ENCODE measurements around the gene HACE1. TPM values are rescaled to one million over a fixed set of nuclear protein-coding genes. Genes with fewer than 3 reads are reported as not detected.
"Not testable (repeated sequence)": the region's sequence is repeated elsewhere in the genome, so short reads cannot be mapped to it uniquely, and the experiment has no call there.

Gene HACE1
- total RNA-seq, 1 experiment from 2014 or later = 6.7 TPM

DNA sequence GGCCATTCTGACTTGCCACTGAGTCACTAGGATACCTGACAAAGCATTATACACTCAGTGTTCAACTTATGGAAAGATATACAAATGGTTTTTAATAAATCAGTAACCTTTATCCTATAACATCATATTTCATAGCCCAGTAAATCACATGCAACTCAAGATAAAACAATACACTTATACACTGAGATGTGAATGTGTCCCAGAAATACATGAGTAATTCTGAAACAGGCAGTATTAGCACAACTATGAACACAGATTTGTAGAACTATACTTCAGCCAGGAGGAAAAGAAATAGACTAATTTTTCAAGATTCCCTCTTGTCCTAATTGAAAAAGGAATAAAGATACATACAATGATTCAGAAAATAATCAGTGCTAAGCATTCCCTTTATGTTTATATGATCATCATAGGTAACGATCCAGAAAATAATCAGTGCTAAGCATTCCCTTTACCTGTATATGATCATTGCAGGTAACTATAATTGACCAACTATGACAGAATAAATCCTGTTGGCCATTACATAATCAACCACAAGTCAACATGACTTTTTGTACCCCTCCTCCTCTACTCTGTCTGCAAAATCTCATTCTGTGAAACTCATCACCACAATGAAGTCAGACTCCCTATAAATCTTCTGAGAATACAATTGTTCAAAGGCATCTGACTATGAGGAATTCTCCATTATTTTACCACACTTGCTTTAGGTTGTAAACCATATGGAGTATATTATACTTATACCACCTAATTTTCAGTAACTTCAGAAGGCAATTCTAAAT, 30.3 kb downstream of the HACE1 start:
- no peak for DNase-seq (ENCODE audit: low spot score)

DNA sequence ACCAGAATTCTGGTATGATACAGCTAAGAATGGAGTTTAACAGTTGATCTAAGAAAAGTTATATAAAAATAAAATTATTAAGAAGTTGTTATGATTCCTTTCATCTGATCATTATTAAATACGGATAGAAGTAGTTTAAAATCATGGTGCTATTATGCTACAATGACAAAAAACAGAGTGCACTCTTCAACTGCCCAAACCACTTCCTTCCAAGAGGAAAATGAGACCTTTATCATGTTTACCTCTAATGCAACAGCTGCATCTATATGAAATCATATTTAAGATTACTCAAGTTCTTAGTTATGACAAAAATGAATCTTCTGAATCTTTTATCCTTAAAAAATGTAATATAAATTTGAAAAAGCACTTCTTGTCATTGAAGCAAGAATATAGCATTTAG, 31.2 kb downstream of the HACE1 start:
- no peak for DNase-seq (ENCODE audit: low spot score)

DNA sequence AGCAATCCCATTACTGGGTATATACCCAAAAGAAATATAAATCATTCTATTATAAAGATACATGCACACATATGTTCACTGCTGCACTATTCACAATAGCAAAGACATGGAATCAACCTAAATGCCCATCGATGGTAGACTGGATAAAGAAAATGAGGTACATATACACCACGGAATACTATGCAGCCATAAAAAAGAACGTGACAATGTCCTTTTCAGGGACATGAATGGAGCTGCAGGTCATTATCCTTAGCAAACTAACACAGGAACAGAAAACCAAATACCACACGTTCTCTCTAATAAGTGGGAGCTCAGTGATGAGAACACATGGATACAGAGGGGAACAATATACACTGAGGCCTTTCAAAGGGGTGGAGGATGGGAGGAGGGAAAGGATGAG, 38.9 kb downstream of the HACE1 start:
- DNase-seq (ENCODE audit: low spot score) = not testable (repeated sequence)

DNA sequence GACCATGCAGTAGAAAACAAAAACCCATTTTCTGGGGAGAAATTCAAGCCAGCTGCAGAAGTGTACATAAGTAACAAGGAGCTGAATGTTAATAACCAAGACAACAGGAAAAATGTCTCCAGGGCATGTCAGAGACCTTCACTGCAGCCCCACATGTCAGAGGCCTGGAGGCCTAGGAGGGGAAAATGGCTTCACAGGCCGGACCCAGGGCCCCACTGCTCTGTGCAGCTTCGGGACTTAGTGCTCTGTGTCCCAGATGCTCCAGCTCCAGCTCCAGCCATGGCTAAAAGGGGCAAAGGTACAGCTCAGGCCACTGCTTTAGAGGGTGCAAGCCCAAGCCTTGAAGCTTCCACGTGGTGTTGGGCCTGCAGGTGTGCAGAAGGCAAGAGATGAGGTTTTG, 43.6 kb downstream of the HACE1 start:
- DNase-seq (ENCODE audit: low spot score) = no peak

DNA sequence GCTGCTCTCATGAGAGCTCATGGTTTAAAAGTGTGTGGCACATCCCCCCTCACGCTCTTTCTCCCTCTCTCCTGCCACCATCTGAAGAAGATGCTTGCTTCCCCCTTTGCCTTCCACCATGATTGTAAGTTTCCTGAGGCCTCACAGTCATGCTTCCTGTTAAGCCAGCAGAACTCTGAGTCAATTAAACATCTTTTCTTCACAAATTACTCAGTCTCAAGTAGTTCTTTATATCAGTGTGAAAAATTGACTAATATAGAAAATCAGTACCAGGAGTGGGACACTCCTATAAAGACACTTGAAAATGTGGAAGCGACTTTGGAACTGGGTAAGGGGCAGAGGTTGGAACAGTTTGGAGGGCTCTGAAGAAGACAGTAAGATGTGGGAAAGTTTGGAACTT, 45.0 kb downstream of the HACE1 start:
- DNase-seq (ENCODE audit: low spot score) = no peak

DNA sequence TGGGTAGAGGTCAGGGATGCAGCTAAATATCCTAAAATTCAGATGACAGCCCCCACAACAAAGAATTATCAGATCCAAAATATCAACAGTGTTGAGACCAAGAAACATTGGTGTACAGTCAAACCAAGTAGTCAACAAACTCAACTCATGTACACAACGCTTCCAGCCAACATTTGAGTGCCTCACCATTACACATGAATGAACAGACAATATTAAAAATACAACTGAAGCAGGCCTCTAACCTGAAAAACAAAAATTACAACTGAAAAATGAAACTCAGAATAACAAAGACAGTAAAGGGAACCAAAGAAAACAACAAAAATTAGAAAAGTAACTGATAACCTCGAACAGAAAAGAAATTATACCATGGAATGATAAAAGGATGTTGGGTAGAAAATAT, 46.2 kb downstream of the HACE1 start:
- DNase-seq (ENCODE audit: low spot score) = no peak

DNA sequence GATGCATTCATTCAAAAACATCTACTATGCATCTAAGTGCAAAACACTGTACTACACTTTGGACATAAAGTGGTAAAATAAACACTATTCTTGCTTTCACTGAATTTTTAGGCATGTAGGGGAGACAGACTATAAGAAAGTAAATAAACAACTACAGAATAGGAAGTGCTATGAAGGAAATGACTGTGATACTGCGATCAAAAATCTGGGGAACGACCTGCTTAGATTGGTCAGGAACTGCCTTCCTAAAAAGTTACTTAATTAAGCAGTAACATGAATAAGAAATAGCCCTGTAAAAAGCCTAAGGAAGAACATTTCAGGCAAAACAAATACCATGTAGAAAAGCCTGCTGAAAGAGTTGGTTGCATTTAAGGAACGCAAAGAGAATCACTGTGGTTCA, 50.6 kb downstream of the HACE1 start:
- DNase-seq (ENCODE audit: low spot score) = no peak

DNA sequence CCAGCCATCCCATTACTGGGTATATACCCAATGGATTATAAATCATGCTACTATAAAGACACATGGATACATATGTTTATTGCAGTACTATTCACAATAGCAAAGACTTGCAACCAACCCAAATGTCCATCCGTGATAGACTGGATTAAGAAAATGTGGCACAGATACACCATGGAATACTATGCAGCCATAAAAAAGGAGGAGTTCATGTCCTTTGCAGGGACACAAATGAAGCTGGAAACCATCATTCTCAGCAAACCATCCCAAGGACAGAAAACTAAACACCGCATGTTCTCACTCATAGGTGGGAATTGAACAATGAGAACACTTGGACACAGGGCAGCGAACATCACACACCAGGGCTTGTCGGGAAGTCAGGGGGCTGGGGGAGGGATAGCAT, 54.4 kb downstream of the HACE1 start:
- DNase-seq (ENCODE audit: low spot score) = not testable (repeated sequence)

DNA sequence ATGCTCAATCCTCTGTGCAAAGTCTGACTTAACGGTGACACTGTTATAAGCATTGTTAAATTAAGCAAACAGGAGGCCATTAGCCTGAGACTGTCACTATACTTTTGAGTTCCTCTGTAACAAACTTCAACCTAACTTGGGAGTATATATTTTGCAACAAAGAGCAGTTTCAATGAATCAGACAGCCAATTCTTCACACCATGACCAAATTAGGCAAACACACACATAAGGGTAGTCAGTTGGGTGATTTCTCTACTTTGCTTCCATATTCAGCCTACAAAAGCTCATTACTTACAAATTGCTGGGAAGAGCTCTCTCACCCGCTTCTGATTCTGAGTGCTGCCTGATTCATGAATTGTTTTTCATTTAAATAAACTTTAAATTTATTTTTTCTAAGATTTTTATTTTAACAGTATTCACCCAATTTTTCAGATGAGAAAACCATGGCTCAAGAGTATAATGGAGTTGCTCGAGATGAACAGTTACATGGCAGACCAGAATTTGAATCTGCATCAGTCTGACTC, 60.5 kb downstream of the HACE1 start:
- no peak for DNase-seq (ENCODE audit: low spot score)

DNA sequence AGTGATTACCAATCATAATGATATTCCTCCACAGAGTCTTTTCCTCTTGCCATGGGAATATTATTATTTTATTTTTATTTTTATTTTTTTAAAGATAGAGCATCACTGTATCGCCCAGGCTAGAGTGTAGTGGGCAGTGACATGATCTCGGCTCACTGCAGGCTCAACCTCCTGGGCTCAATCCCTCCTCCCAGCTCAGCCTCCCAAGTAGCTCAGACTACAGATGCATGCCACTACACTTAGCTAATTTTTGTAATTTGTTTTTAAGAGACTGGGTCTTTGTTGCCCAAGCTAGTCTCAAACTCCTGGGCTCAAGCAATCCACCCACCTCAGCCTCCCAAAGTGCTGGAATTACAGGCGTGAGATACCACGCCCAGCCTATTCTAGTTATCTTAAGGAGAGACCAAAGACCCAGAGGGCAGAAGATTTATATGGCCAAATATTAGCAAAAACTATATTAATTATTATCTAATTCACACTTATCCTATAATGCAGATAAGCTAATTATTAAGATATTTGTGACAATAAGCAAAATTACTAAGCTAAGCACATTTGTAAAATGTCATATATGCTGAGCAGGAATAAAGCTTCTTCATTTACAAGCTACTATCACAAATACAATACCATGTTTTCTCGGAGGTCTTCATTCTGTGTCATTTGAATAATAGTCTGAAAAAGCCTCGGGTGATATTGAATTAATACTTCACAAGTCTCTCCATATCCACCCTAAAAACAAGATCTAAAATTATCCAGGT, 63.5 kb downstream of the HACE1 start:
- no peak for DNase-seq (ENCODE audit: low spot score)

DNA sequence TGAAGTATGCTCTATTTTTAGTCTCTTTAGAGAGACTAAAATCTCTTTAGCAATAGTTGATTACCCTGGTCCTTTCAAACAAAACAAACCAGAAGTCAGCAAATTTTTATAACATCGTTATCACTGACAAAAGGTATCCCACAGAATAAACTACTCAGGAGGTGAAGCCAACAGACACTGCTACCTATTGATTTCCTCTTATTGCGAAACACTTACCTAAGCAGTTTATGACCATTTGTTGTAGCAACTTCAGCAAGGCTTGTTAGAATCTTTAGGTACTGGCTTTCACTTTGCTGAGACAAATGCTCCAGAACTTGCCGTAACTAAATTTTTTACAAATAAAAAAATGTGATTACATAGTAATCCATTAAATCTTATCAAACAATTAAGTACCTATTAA, 64.4 kb downstream of the HACE1 start:
- DNase-seq (ENCODE audit: low spot score) = no peak

DNA sequence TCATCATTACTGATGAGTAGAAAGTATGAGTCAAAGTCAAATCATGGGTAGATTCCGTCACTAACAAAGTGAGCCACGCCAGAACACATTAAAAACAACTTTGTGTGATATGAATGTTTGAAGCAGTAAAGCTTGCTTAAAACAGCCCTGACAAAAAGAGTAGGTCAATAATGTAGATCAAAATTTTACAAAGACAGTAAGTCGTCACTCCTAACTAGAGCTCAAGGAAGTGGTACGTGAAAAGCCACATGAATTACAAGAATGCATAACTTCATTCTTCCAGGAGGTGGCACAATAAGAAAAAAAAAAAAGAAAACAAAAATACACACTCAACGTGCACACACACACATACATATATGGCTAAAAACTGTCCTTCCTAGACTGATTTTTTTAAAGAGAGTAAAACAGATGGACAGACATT, 69.9 kb downstream of the HACE1 start:
- peak; percentile 62 for DNase-seq (ENCODE audit: low spot score)

DNA sequence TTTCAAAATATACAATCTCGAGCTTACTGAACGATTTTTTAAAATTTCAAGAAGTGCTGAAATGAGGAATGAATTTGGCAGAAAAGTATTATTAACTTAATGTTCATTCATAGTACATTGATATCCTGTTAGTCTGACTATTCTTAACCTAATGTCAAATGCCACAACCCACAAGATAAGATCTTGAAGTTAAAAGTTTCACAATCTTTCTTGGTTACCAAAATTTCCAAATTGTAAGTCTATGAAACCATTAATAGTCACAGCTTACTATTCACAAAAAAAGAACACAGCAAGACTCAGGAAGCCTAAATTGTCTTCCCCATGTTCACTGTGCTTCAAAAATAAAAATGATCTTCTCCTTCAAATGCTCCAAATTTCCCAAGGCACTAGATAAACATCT, 71.3 kb downstream of the HACE1 start:
- no peak for DNase-seq (ENCODE audit: low spot score)

DNA sequence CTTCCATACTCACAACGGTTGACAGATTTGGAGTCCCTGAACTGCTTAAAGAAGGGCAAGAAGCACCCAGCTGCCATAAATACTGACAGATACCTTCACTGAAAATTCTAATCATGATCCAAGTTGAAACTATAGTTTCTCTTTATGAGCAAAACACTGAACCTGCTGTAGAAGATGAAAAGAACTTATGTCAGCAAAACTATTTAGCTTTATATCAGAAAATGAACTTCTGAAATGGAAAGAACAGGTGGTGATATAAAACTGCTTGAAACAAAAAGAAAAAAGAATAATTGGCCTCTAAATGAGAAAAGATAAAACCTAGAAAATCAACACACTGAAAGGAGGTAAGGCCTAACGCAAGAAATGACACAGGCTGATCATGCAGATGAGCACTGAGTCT, 72.4 kb downstream of the HACE1 start:
- no peak for DNase-seq (ENCODE audit: low spot score)

DNA sequence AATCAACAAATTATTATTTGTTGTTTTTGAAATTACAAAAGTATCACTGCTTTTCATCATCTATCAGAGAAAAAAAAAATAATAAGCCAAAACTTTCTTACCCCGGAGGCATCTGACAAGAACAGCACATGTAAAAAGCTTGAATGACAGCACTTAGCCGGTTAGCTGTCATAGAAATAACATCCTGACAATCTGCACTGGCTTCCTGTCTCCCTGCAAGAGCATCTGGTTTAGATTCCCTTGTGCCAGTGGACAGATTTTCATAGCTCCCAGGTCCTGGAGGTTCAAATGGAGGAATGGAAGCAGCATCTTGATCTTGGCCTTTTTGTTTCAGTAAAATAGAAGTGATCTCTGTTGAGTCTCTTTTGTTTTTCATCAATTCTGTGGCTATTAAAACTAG, 74.8 kb downstream of the HACE1 start:
- no peak for DNase-seq (ENCODE audit: low spot score)

DNA sequence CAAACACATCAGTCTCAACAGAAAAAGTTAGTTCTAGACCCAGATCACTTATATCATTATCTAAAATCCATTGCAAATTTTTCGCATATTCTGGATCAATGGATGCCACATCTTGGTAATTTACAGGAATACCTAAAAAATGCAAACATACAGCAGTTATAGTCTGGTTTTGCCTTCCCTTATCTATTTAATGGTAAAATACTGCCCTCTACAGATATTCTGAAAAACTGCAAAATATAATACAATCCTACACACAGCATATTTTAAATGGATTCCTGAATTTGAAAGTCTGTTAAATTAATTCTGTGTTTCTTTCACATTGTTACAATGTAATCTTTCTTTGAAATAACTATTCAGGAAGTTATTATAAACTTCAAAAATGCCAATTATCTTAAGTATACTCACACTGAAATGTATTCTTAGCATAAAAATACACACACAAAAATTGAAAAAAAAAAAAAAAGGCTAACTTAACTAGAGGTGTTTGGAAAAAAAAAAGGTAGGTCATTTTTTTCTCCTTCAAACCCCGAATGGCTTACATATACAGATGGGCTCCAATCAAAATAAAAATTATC, 88.4 kb downstream of the HACE1 start:
- no peak for DNase-seq (ENCODE audit: low spot score)

DNA sequence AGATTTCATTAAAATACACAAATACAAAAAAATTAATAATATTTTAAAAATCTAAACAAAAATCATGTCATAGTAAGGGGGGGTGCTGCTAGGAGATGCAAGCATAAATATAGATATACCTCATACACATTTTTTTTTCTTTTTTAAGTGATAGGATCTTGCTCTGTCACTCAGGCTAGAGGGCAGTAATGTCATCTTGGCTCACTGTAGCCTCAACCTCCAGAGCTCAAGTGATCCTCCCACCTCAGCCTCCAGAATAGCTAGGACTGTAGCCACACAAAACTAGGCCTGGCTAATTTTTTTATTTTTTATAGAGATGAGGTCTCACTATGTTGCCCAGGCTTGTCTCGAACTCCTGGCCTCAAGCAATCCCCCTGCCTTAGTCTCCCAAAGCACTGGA, 90.8 kb downstream of the HACE1 start:
- DNase-seq (ENCODE audit: low spot score) = no peak

DNA sequence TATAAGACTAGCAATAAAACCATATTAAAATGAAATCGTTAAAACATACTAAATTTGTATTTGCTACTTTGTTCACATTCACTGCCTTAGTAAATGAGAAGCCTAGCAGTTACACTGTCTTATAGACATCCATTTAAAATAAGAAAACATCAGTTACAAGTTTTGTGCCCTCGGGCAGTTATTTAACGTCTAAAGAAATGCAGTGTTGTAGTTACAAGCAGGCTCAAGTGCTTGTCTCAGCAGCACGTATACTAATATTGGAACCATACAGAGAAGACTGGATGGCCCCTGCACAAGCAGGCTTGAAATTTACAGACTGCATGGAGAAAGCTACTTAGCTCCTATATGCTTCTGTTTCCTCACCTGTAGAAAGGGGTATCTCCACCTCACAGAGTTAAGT, 93.1 kb downstream of the HACE1 start:
- no peak for DNase-seq (ENCODE audit: low spot score)

DNA sequence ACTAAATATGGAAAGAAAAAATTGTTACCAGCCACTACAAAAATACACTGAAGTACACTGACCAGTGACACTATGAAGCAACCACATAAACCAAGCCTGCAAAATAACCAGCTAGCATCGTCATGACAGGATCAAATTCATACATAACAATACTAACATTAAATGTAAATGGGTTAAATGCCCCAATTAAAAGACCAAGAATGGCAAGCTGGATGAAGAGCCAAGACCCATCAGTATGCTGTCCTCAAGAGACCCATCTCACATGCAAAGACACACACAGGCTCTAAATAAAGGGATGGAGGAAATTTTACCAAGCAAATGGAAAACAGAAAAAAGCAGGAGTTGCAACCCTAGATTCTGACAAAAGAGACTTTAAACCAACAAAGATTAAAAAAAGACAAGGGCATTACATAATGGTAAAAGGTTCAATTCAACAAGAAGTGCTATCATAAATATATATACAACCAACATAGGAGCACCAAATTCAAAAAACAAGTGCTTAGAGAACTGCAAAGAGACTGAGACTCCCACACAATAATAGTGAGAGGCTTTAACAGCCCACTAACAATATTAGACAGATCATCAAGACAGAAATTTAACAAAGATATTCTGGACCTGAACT, 104.8 kb downstream of the HACE1 start:
- DNase-seq (ENCODE audit: low spot score) = no peak

DNA sequence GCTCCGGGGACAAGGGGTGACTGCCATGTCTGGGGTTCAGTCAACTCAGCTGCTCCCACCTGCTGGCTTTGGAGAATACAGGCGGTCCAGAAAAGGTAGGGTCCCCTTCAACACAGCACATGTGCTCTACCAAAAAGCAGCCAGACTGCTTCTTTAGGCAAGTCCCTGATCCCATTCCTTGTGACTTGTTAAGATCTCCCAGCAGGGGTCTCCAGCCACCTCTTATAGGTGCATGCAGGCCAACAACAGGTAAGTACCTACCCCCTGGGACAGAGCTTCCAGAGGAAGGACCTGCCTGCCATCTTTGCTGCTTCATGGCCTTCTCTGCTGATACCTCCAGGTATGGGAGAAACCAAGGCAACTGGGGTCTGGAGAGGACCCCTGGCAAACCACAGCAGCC, 106.5 kb downstream of the HACE1 start:
- no peak for DNase-seq (ENCODE audit: low spot score)

DNA sequence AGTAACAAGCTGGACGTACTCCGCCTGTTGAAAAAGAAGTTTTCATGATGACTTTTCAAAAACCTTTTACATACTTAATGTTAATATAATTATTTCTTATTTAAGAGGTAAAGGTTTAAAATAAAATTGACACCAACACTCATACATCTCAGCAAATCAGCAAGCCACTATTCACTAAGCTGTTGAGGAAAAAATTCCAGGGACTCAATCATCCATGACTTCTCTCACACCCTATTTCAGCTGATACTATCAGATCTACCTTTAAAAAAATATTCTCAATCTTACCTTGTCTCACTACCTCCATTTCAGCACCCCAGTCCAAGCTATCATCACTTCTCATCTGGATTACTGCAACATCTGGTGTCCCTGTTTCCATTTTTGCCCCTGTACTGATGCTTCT, 109.3 kb downstream of the HACE1 start:
- DNase-seq (ENCODE audit: low spot score) = no peak

DNA sequence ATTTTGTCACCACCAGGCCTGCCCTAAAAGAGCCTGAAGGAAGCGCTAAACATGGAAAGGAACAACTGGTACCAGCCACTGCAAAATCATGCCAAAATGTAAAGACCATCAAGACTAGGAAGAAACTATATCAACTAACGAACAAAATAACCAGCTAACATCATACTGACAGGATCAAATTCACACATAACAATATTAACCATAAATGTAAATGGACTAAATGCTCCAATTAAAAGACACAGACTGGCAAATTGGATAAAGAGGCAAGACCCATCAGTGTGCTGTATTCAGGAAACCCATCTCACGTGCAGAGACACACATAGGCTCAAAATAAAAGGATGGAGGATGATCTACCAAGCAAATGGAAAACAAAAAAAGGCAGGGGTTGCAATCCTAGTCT, 120.6 kb downstream of the HACE1 start:
- DNase-seq (ENCODE audit: low spot score) = not testable (repeated sequence)
